ENCODE data around the gene HIP1R.

Gene HIP1R

GRCh38 chr12:122858591-122859302, 23.5 kb downstream of the HIP1R start:
- no peak overlapping the region for H3K4me3 ChIP-seq (ENCODE audit: low read depth, low read length)
- no peak for DNase-seq (ENCODE audit: low read depth)
- no peak for TF ChIP-seq CTCF (IDR thresholded peaks at IDR 0.05; ENCODE audit: control insufficient read depth, extremely low read depth, insufficient read depth)

- DNase-seq (ENCODE audit: low read depth), result no peak
- no peak overlapping the region for H3K4me3 ChIP-seq (ENCODE audit: low read depth, low read length)
- TF ChIP-seq CTCF (IDR thresholded peaks at IDR 0.05; ENCODE audit: control insufficient read depth, extremely low read depth, insufficient read depth), result no peak
These were observed 24.2 kb downstream of the HIP1R start for GRCh38 chr12:122859303-122860039.

- no peak for DNase-seq (ENCODE audit: low read depth)
- peak; percentile 97 for TF ChIP-seq CTCF (IDR thresholded peaks at IDR 0.05; ENCODE audit: control insufficient read depth, extremely low read depth, insufficient read depth)
- H3K4me3 ChIP-seq (ENCODE audit: low read depth, low read length), result no peak overlapping the region
These were observed 25.0 kb downstream of the HIP1R start for GRCh38 chr12:122860040-122860853.

- no peak for DNase-seq (ENCODE audit: low read depth)
- H3K4me3 ChIP-seq (ENCODE audit: low read depth, low read length), result no peak overlapping the region
- TF ChIP-seq CTCF (IDR thresholded peaks at IDR 0.05; ENCODE audit: control insufficient read depth, extremely low read depth, insufficient read depth), result no peak
These were observed 25.8 kb downstream of the HIP1R start for GRCh38 chr12:122860854-122861586.

GRCh38 chr12:122861587-122861970, 26.3 kb downstream of the HIP1R start:
- no peak for DNase-seq (ENCODE audit: low read depth)
- no peak for TF ChIP-seq CTCF (IDR thresholded peaks at IDR 0.05; ENCODE audit: control insufficient read depth, extremely low read depth, insufficient read depth)
- no peak overlapping the region for H3K4me3 ChIP-seq (ENCODE audit: low read depth, low read length)

- no peak for DNase-seq (ENCODE audit: low read depth)
- TF ChIP-seq CTCF (IDR thresholded peaks at IDR 0.05; ENCODE audit: control insufficient read depth, extremely low read depth, insufficient read depth), result no peak
- H3K4me3 ChIP-seq (ENCODE audit: low read depth, low read length), result no peak overlapping the region
These were observed 26.9 kb downstream of the HIP1R start for GRCh38 chr12:122862110-122862634.
